ENCODE measurements around the gene ZNF503.
A peak's percentile ranks its signal among the peaks of the same experiment; 100 is the strongest.

Gene ZNF503

DNA sequence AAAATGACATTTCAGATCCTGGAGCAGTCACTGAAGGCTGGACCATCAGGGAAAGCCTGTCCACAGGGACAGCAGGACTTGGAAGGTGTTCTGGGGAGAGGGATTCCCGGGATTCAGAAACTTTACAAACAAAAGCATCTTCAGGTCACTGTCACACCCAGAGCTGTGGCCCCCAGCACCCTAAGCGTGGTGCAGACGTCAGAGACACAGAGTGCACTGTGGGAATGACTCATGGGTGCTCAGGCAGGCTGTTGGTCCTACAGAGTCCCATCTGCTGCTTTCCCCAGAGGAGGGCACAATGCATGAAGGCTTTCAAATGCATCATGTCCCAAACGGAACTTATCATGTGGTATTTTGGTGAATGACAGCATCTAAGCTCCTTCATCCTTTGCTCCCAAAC, 16.7 kb upstream of the ZNF503 start:
- DNase-seq (ENCODE audit: low read depth, low spot score), result no peak
- no peak overlapping the region for H3K4me3 ChIP-seq (ENCODE audit: low read depth, low read length)
- in situ Hi-C loops (cut with HindIII; ENCODE audit: low sequenced_read_pairs), result no loop called here
- TF ChIP-seq, protein P1, sequence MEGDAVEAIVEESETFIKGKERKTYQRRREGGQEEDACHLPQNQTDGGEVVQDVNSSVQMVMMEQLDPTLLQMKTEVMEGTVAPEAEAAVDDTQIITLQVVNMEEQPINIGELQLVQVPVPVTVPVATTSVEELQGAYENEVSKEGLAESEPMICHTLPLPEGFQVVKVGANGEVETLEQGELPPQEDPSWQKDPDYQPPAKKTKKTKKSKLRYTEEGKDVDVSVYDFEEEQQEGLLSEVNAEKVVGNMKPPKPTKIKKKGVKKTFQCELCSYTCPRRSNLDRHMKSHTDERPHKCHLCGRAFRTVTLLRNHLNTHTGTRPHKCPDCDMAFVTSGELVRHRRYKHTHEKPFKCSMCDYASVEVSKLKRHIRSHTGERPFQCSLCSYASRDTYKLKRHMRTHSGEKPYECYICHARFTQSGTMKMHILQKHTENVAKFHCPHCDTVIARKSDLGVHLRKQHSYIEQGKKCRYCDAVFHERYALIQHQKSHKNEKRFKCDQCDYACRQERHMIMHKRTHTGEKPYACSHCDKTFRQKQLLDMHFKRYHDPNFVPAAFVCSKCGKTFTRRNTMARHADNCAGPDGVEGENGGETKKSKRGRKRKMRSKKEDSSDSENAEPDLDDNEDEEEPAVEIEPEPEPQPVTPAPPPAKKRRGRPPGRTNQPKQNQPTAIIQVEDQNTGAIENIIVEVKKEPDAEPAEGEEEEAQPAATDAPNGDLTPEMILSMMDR (IDR thresholded peaks at IDR 0.05; ENCODE audit: low read depth, low read length), result no peak

DNA sequence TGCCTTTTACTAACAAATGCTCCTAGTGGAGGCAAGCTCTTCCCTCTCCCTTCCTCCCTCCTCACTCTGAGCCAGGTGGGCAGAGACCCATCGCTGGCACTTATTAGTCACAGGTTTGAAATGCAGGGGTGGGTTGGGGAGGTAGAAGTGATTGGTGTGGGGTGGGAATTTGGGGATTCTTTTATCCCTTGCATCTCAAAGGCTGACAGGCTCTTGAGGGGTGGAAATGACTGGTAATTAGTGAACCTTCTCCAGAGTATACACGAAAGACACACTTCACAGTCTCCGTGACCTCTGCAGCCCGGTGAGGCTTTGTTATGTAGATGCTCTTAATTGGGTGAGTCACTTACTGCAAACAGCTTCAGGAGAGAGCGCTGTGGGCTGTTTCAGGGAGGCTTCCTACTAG, 16.0 kb upstream of the ZNF503 start:
- H3K4me3 ChIP-seq (ENCODE audit: low read depth, low read length), result no peak overlapping the region
- TF ChIP-seq, protein P1 (IDR thresholded peaks at IDR 0.05; ENCODE audit: low read depth, low read length), result no peak
- no peak for DNase-seq (ENCODE audit: low read depth, low spot score)
- in situ Hi-C loops (cut with HindIII; ENCODE audit: low sequenced_read_pairs), result no loop called here

DNA sequence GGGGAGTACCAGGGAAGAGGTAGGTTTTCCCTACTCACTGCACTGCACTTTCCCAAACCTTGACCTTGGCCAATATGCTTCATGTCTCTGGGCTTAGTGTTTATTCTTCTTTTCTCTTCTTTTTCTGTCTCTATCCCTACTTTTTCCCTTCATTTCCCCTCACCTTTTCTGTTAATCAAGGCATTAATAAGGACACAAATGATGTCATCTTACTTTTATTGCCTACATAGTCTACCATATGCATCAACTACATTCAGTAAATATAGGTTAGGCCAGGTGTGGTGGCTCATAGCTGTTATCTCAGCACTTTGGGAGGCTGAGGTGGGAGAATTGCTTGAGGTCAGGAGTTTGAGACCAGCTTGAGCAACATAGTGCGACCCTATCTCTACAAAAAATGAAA, 13.0 kb upstream of the ZNF503 start:
- DNase-seq (ENCODE audit: low read depth, low spot score), result no peak
- in situ Hi-C loops (cut with HindIII; ENCODE audit: low sequenced_read_pairs), result no loop called here
- TF ChIP-seq, protein P1 (IDR thresholded peaks at IDR 0.05; ENCODE audit: low read depth, low read length), result no peak
- no peak overlapping the region for H3K4me3 ChIP-seq (ENCODE audit: low read depth, low read length)

DNA sequence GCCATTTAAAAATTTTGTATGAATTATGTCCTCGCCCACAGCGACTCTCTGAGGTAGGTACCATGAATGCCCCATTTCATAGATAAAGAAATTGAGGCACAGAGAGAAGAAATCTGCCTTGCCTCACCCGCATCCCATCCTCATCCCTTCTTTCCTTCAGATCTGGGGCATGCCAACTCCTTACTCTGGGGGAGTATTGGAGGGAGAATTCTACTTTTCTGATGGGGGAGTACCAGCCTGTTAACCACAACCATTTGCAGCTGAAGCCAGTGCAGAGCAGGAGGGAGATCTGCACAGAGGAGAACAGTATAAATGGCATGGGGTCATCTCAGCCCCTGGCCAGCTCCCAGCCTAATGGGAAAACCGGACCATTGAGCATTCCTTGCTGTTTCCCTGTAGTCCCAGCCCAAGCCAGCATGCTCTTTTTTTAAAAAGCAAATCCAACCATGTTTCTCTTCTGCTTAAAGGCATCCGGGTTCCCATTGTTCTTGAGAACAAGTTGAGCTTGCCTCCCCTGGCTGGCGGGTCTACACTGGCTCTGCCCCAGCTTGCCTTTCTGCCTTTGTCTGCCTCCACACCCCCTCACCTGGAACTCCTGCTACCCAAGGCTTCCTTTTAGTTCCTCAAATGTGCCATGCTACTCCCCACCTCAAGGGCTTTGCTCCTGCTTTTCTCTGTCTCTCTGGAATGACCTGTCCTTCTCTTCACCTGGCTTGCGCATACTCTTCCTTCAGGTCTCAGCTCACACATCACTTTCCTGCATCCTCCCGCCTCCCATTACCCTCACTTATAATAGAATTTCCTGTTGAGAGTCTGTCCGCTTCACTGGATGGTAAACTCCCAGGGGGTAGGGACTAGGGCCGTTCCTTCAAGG, 8.8 kb upstream of the ZNF503 start:
- in situ Hi-C loops (cut with HindIII; ENCODE audit: low sequenced_read_pairs), result no loop called here
- no peak for DNase-seq (ENCODE audit: low read depth, low spot score)
- TF ChIP-seq, protein P1 (IDR thresholded peaks at IDR 0.05; ENCODE audit: low read depth, low read length), result no peak
- no peak overlapping the region for H3K4me3 ChIP-seq (ENCODE audit: low read depth, low read length)

DNA sequence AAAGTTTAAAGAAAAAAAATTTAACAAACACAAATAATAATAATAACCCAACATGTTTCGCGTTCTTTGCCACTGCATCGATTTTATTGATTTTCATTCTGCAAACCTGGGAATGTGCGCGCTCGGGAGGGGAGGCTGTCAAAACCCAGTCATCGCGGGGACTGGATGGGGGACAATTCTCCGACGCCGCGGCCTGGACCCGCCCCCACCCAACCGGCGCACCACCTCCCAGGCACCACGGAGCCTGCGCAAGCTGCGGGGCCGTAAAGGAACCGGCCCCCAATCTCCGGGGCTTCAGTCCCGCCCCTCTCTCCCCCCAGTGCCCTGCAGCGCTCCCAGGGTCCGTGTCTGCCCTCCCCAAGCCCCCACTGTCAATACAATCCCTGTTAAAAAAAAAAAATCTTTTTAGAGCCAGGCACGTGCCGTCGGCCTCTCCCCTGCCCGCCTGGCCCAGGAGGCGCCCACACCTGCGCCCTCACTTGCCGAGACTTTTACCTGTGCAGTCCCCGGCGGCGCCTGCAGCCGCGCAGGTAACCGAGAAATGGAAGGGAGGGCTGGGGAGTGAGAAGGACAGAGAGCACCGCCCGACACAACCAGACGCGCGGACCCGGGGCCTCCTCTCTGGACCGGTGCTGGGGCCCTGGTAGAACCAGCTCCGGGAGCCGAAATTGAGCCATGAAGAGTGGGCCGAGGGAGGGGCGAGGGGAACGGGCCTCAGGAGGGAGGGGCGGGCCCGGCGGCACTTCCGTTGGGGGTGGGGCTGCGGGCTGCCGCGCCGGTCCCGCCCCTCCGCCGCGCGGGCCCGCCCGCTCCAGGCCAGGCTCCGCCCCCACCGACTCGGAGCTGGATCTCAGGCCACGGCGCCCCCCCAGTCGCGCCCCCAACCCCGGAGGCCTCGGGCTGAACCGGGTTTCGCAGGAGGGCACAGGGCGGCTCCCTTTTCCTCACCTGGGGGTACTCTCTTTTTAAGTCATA, 7.6 kb upstream of the ZNF503 start:
- in situ Hi-C loops (cut with HindIII; ENCODE audit: low sequenced_read_pairs), result no loop called here
- TF ChIP-seq, protein P1 (IDR thresholded peaks at IDR 0.05; ENCODE audit: low read depth, low read length), result no peak
- H3K4me3 ChIP-seq (ENCODE audit: low read depth, low read length), result peak overlapping the region; percentile 64
- peak; percentile 36 for DNase-seq (ENCODE audit: low read depth, low spot score)

DNA sequence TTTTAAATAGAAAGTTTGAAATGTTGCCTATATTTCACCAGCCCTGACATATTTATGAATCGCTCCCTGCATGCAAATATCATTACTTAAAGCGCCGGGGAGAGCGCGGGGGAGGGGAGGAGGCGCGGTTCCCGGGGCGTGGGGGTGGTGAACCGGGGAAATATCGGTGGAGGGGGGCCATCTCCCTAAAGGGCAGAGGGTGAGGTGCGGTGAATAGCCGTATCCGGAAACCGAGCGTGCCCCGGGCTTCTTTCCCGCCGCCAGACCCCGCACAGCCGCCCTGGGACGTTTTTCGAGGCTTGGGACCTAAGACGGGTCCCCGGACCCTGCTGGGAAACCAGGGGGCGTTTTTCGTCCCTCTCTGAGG, 6.9 kb upstream of the ZNF503 start:
- H3K4me3 ChIP-seq (ENCODE audit: low read depth, low read length), result peak overlapping the region; percentile 64
- TF ChIP-seq, protein P1 (IDR thresholded peaks at IDR 0.05; ENCODE audit: low read depth, low read length), result no peak
- no peak for DNase-seq (ENCODE audit: low read depth, low spot score)
- in situ Hi-C loops (cut with HindIII; ENCODE audit: low sequenced_read_pairs), result no loop called here

Measured in astrocyte of the spinal cord (primary cell).